ENCODE measurements around the gene ULK2. TPM values are rescaled to one million over a fixed set of nuclear protein-coding genes. Genes with fewer than 3 reads are reported as not detected.
"Not testable (repeated sequence)": the region's sequence is repeated elsewhere in the genome, so short reads cannot be mapped to it uniquely, and the experiment has no call there.

ULK2 gene
- total RNA-seq, 1 experiment from 2014 or later, result 1.5 TPM

GRCh38 chr17:19867079-19867328 lies 732 bp downstream of the ULK2 start:
- peak; percentile 24 for DNase-seq (ENCODE audit: low spot score)

GRCh38 chr17:19865021-19865420 lies 2.7 kb downstream of the ULK2 start:
- no peak for DNase-seq (ENCODE audit: low spot score)

- not testable (repeated sequence) for DNase-seq (ENCODE audit: low spot score)
Observed at GRCh38 chr17:19860647-19861177, 7.0 kb downstream of the ULK2 start.

GRCh38 chr17:19857640-19858039 lies 10.1 kb downstream of the ULK2 start:
- no peak for DNase-seq (ENCODE audit: low spot score)

GRCh38 chr17:19833914-19834313 lies 33.8 kb downstream of the ULK2 start:
- no peak for DNase-seq (ENCODE audit: low spot score)

GRCh38 chr17:19830061-19830460 lies 37.7 kb downstream of the ULK2 start:
- no peak for DNase-seq (ENCODE audit: low spot score)

GRCh38 chr17:19812407-19812806 lies 55.3 kb downstream of the ULK2 start:
- peak; percentile 42 for DNase-seq (ENCODE audit: low spot score)

- no peak for DNase-seq (ENCODE audit: low spot score)
Observed at GRCh38 chr17:19805006-19805405, 62.7 kb downstream of the ULK2 start.

- DNase-seq (ENCODE audit: low spot score), result no peak
Observed at GRCh38 chr17:19800571-19800970, 67.2 kb downstream of the ULK2 start.

- DNase-seq (ENCODE audit: low spot score), result no peak
Observed at GRCh38 chr17:19799796-19800195, 67.9 kb downstream of the ULK2 start.

GRCh38 chr17:19796457-19796856 lies 71.3 kb downstream of the ULK2 start:
- no peak for DNase-seq (ENCODE audit: low spot score)

- no peak for DNase-seq (ENCODE audit: low spot score)
Observed at GRCh38 chr17:19791918-19792550, 75.7 kb downstream of the ULK2 start.

- DNase-seq (ENCODE audit: low spot score), result no peak
Observed at GRCh38 chr17:19787733-19788357, 79.9 kb downstream of the ULK2 start.

- DNase-seq (ENCODE audit: low spot score), result no peak
Observed at GRCh38 chr17:19785854-19786253, 81.9 kb downstream of the ULK2 start.

- DNase-seq (ENCODE audit: low spot score), result no peak
Observed at GRCh38 chr17:19781488-19782458, 86.0 kb downstream of the ULK2 start.

GRCh38 chr17:19780846-19781245 lies 86.9 kb downstream of the ULK2 start:
- DNase-seq (ENCODE audit: low spot score), result no peak

- no peak for DNase-seq (ENCODE audit: low spot score)
Observed at GRCh38 chr17:19773534-19773933, 94.2 kb downstream of the ULK2 start.

GRCh38 chr17:19771971-19772630 lies 95.6 kb downstream of the ULK2 start:
- no peak for DNase-seq (ENCODE audit: low spot score)

GRCh38 chr17:19770985-19771735 lies 96.6 kb downstream of the ULK2 start:
- no peak for DNase-seq (ENCODE audit: low spot score)

GRCh38 chr17:19769946-19770652 lies 97.6 kb downstream of the ULK2 start:
- no peak for DNase-seq (ENCODE audit: low spot score)

Data from HT-29 (cell line).